NCI-H2081 treated with DMSO at 0.1 percent for 48 hours (cell line): ENCODE results near the gene CDKN2B-AS1.

Source experiments
- DNase-seq: peaks from one replicate; lab custom pipeline; 2025; lab: John Stamatoyannopoulos, UW

CDKN2B-AS1 gene

GRCh38 chr9:22088053-22088716 is 93.6 kb downstream of the CDKN2B-AS1 start:
- no peak for DNase-seq

DNA sequence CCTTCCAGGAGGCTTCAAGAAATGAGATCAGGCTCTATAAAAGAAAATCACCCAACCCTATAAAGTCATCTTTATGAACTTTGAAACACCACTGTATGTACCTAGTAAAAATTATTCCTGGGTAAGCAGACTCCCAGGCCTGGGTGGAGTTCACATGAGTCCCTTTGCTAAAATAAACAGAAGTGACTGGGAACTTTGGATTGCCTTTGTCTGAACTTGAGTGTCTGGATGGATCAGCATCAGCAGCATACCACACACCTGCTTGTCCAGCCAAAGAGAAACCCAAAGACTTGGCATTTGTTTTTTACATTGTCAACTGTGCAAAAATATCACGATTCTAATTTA is 94.1 kb downstream of the CDKN2B-AS1 start:
- DNase-seq, result no peak

DNA sequence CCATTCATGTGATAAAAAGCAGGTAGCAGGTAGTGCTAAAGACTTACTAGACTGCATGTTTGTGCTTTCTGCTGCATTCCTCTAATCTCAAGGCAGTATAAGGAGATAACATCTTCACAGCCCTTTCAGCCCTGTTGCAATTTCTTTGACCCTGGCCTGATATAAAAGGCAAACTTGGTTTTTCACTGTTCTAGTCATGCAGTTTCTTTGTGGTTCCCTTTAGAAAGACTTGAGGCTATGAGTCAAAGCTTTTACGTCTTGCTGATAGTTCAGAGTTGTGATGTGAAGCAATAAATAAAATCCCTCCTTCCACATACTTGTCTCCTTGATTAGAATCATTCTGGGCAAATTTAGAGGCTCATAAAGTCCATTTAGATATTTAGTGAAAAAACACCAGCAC is 103.1 kb downstream of the CDKN2B-AS1 start:
- no peak for DNase-seq

DNA sequence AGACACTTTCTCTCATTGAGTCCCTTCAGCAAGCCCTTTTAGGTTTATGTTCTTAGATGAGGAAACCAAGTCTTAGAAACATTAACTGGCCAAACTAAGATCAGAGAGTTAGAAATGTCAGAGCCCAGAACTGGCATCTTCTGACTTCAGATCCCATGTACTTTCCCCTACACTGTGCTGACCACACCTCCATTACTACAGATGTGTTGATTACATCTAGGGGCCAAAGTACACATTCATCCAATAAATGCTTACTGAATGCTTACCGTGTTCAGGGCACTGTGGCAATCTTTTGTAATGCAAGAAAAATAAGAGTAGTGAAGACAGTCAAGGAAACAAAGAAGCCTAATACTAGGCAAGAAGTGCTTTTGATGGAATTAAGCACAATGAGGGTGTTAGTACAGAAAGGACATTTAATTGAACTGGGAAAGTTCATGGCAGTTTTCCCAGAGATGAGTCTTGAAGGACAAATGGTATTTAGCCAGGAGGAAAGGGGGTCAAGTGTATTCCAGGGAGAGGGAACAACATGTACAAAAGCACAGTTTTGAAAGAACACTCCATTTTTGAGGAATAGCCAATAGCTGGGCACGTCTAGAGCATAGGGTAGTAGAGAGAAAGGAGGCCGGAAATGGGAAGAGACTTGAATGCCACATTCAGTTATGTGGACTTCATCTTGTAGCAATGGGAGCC is 104.2 kb downstream of the CDKN2B-AS1 start:
- no peak for DNase-seq

GRCh38 chr9:22100626-22101025 is 106.0 kb downstream of the CDKN2B-AS1 start:
- no peak for DNase-seq

DNA sequence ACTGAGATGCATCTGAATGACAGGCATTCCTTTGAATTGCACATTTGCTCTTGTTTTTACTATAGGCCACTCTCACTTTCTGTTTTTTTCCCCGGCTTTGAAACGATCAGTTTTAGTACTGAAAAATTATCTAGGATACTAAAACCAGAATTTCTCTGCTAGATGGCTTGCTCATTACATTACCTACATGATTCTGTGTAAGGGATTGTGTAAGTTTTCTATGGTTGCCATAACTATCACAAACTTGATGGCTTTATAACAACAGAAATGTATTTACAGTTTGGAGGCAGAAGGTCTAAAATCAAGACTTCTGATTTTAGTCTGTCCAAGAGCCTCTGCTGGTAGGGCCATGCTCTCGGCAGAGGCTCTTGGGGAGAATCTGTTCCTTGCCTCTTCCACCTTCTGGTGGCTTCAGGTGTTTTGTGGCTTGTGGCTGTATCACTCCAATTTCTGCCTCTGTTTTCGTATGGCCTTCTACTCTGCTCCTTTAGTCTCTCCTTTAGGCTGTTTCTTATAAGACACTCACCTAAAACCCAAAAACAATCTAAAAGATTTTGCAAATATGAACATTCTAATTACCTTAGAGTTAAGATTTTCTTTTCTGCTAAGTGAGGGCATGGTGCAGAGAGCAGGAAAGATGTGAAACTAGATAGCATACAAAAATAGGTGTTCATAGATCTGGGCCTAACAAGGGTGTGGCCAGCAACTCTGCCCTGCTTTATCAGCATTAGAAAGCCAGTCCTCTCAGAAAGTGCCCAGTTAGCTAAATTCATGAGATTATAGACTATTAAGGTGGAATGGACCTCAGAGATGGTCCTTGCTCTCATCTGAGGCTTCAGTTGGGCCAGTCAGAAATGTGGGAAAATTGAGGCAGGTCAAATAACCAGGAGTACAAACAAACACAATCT is 107.8 kb downstream of the CDKN2B-AS1 start:
- no peak for DNase-seq

GRCh38 chr9:22103685-22104575 is 109.3 kb downstream of the CDKN2B-AS1 start:
- no peak for DNase-seq

DNA sequence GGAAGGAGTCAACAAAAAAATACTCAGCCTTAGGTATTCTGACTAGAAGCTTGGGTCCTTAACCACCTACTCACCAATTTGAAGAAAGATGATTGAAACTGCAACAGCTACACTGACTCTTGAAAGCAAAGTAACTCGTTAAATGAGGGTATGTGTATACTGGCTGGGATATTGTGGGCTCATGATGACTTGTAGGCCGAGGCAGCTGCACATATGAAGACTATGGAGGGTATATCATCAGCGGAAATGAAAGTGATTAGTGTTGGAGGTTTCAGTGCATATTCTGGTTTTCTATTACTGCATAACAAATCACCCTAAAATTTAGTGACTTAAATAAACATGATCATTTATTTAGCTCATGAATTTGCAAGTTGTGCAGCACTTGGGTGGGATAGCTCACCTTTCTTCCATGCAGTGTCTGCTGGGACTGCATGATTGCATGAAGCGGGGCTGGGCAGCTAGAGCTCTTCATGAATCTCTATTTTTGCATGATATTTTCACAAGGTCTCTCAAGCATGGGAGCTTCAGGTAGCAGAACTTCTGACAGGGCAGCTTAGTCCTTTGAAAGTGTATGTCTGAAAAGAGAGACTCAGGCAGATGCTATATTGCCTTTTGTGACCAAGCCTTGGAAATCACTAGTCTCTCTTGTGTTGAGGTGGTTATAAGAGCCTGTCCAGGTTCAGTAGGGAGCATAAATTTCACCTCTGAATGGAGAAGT is 110.6 kb downstream of the CDKN2B-AS1 start:
- DNase-seq, result no peak

DNA sequence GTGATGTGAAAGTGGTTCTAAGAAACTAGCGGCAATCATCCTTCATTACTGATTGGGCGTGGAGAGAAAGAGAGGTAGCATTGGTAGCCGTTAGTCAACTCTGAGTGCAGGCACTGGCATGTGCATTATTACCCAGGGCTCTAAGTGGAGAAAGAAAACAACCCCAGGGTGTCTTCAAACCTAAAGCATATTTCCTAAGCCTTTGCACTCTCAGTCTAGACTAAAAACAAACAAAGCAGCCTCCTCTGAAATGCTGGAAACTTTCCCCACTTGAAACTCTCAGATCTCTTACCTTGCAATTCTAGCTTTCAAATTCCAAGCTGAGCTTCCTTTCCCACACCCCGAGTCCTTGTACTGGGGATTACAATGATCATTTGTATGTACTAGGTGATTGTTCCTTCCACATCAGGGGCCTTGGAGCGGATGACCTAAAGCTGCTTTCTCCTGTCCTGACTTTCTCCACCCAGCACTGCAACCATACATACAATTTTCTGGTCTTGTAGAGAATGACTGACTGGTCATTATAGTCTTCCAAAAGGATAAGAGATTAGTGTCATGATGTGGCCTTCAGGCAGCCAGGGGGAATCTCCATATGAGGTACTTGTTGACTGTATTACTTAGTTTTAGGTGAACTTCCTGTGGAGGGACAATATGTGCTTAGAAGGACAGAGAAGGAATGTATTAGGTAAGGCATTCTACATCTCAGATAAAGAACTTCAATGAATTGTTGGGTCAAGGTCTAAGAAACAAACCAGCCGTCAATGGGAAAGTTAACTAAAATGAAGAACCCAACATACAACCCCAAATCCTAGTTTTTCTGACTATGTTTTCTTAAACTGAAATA is 112.8 kb downstream of the CDKN2B-AS1 start:
- DNase-seq, result no peak

GRCh38 chr9:22108581-22109370 is 114.2 kb downstream of the CDKN2B-AS1 start:
- DNase-seq, result no peak

GRCh38 chr9:22111176-22111953 is 116.8 kb downstream of the CDKN2B-AS1 start:
- DNase-seq, result no peak

GRCh38 chr9:22111954-22112247 is 117.3 kb downstream of the CDKN2B-AS1 start:
- no peak for DNase-seq

DNA sequence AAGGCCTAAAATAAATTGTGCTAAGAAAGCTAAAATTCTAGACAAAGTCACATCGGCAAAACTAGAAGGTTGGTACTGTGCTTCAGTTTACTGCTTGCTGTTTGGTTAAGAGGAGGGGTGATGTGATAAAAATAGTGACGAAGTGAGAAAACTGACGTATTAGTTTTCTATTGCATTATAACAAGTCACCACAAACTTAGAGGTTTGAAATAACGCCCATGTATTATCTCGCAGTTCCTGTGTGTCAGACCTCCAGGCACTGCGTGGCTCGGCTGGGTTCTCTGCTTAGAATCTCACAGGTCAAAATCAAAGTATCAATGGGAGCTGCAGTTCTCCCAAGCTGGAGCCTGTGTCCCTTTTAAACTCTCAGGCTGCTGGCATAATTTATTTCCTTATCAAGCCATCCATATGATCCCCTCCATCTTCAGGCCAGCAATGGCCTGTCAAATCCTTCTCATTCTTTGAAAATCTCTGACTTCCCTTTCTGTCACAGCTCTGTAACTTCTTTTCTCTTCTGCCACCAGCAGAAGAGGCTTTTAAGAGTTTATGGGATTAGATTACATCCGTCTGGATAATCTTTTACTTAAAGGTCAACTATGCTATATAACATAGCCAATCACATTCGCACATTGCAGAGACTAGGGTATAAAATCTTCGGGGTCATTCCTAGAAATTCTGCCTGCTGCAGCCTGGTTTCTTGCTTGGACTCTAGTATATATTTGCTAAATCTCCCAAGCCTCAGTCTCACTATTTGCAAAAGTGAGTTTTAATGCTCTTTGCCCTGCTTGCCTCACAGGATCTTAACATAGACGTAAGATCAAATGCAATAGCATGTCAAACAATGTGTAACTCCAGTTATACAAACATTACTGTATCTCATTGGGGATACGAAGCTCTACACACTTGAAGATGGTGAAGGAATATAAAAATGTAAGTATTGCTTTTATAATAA is 118.6 kb downstream of the CDKN2B-AS1 start:
- DNase-seq, result no peak

DNA sequence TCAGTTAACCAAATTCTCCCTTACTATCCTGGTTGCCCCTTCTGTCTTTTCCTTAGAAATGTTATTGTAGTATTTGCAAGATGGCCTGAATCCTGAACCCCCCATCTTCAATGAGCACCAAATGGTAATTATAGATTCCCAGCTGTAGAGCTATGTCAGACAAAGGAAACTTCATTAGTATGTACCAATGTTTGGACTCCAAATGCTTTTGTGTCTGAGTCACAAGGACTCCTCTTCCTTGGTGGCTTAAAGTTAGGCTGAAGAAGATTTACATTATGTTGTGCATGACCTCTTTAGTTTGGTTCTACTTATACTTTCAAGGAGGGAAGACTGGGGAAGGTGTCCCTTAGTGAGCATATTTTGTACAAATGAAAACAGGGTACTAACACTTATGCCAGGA is 120.4 kb downstream of the CDKN2B-AS1 start:
- no peak for DNase-seq

DNA sequence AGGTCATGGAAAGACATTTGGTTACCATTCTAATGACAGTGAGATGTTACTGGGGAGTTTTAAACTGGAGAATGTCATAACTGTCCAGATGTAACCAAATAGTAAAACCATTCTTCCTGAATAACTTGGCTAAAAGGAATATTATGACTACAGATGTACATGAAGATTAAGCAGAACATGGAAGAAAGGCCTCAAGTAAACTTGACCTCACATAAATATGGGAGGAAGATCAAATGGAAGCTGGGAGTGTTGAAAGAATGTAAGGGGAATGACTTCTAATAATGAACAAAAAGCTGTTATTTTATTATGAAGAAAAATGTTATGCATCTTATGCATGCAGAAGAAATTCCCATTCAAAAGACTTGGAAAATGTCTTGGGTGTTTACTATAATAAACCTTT is 122.2 kb downstream of the CDKN2B-AS1 start:
- no peak for DNase-seq

- DNase-seq, result no peak
Observed at GRCh38 chr9:22117511-22118384, 123.2 kb downstream of the CDKN2B-AS1 start.
